T-helper 2 cell treated with Interferon-gamma antibody and Interleukin-4, amounts not matched to agents 5 μg/mL and 100 μg/mL, for 36 hours (primary cell): ENCODE results near the gene YY1.
"Not testable (repeated sequence)": the region's sequence is repeated elsewhere in the genome, so short reads cannot be mapped to it uniquely, and the experiment has no call there.

Experiments
- DNase-seq: peaks from one replicate; pipeline ENCODE4 v3.0.0; 2021; ENCODE audit warnings: low spot score
- H3K27ac Mint-ChIP-seq: one replicate; pipeline ENCODE4 v1.8.0; 2021; ENCODE audit warnings: mild to moderate bottlenecking, mixed read lengths
- H3K27me3 Mint-ChIP-seq: one replicate; pipeline ENCODE4 v1.8.0; 2021; ENCODE audit warnings: low read depth, mixed read lengths
- H3K36me3 Mint-ChIP-seq: one replicate; pipeline ENCODE4 v1.8.0; 2021; ENCODE audit warnings: low read depth, mixed read lengths
- H3K4me1 Mint-ChIP-seq: one replicate; pipeline ENCODE4 v1.8.0; 2021; ENCODE audit warnings: low read depth, mixed read lengths
- H3K4me3 Mint-ChIP-seq: one replicate; pipeline ENCODE4 v1.8.0; 2022; ENCODE audit warnings: mild to moderate bottlenecking, moderate library complexity, mixed read lengths
- H3K9me3 Mint-ChIP-seq: one replicate; pipeline ENCODE4 v1.8.0; 2021; ENCODE audit warnings: mixed read lengths

Gene YY1

DNA sequence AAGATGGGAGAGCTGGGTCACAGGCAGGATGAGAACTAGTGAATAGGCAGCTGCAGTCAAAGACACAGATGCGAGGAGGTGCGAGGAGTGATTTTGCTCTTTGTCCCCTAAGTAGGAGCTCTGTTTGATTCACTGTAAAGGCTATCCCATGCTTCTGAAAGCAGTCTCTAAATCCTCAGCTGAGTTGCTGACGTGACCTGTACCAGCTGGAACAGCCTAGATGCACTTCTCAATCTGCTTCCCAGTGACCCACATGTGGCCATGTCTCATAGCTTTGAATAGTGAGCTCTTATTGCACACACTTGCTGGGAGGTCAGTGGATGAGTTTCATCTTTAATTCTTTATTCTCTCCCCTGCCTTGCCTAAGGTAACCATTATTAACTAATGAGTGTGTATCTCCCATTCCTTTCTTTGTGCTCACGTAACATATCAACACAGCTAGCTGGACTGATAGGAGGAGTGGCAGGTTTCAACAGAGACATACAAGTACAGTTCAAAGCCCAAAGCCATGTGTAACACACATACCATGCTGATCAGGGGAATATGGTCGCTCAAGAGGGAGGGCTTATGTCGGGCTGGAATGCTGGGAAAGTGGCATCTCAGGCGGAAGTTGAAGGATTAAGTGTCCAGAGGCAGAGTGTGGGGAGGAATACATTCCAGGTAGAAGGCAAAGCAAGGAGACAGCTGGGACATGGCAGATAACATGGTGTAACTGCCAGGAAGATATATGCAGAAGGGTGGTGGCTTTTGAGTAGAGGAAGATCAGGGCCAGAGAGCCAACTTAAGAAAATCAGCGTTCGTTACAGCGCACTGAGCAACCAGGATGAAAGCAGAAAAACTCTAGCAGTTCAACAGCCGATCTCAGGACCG, 15.4 kb upstream of the YY1 start:
- Mint-ChIP-seq H3K4me3 (no peak overlapping the region), H3K9me3 (no peaks in the 10 kb centered on the region), H3K27me3 (no peaks in the 10 kb centered on the region), H3K27ac (no peak overlapping the region), H3K4me1 (peaks cover 22% of the 10 kb centered on the region), H3K36me3 (peaks cover 3% of the 10 kb centered on the region)
- no peak for DNase-seq

DNA sequence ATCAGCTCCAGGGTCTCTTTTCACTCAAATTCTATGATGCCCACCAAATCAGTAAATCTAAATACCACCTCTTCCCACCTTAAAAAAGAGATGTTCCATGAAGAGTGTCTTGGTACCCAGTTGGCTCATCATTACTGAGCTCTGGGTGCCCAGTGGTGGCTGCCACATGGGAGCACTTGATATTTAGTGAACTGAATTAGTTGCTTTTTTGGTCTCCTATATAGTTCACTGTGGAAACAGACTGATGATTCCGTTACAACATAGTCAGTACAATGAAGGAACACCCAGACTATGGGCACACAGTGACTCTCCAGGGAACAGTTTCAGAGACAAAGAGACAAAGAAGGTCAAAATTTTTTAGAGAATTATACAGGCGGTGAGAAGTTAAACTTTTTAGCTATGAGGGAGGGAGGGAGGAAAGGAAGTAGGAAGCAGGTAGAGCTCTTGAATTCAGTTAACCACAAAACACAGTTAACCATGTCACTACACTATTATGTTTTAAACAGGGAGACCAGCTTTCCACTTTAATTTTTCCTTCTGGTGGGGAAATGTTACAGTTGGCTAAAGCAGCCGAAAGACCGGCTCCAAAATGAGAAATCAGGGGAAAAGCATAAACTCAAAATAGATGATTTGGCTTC, 14.6 kb upstream of the YY1 start:
- peaks cover 22% of the 10 kb centered on the region for H3K4me1 Mint-ChIP-seq
- no peaks in the 10 kb centered on the region for H3K9me3 Mint-ChIP-seq
- H3K4me3 Mint-ChIP-seq = no peak overlapping the region
- no peak for DNase-seq
- H3K36me3 Mint-ChIP-seq = peaks cover 3% of the 10 kb centered on the region
- no peaks in the 10 kb centered on the region for H3K27me3 Mint-ChIP-seq
- H3K27ac Mint-ChIP-seq = no peak overlapping the region

DNA sequence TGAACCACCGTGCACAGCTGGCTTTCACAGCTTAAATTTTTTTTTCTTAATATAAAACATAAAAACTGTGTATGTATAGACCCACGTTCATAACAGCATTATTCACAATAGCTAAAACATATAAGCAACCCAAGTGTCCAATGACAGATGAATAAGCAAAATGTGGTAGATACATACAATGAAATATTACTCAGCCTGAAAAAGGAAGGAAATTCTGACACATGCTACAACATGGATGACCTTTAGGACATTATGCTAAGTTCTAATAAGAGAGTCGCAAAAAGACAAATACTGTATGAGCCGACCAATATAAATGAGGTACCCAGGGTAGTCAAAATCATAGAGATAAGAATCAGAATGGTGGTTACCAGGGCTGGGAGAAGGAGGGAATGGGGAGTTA, 13.8 kb upstream of the YY1 start:
- no peaks in the 10 kb centered on the region for H3K27me3 Mint-ChIP-seq
- H3K9me3 Mint-ChIP-seq = no peaks in the 10 kb centered on the region
- peak overlapping the region; percentile 51 for H3K27ac Mint-ChIP-seq
- peaks cover 24% of the 10 kb centered on the region for H3K4me1 Mint-ChIP-seq
- no peak for DNase-seq
- H3K36me3 Mint-ChIP-seq = peaks cover 8% of the 10 kb centered on the region
- H3K4me3 Mint-ChIP-seq = no peak overlapping the region

DNA sequence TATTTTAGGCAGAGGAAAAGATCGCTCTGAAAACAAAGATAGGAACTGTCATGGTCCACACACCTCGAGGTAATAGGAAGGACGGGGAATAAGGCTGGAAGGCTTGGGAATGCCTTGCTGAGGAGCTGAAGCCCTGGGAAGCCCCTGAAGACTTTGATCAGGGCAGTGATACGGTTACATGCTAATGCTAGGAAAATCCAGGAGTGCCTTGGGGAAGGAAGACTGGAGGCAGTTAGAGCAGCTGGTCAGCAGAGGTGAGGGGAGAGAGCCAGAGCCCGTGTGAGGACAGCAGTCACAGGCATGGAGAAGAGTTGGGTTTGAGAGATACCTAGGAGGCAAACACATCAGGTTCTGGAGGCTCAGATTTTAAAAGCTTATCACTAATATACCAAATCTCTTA, 8.6 kb upstream of the YY1 start:
- Mint-ChIP-seq H3K27me3 (no peaks in the 10 kb centered on the region), H3K9me3 (no peaks in the 10 kb centered on the region), H3K36me3 (peaks cover 22% of the 10 kb centered on the region), H3K4me1 (peaks cover 19% of the 10 kb centered on the region), H3K4me3 (no peak overlapping the region), H3K27ac (no peak overlapping the region)
- DNase-seq = no peak

DNA sequence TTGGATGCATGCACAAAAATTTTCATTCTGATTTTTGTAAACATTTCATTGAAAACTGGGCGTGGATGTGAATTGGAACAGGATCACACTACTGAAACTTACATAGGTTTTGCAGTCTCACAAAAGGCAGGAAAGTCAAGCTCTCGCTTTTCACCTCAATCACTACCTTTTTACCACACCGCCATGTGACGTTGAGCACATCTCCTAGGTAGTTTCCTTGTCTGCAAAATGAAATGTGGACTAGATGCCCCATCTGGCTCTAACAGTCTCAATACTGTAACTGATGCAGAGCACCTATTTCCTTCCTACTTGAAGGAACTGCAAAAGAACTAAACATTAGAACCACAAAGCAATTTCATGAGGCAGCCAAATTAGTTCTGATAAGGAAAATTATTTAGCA, 4.4 kb upstream of the YY1 start:
- H3K27me3 Mint-ChIP-seq = no peaks in the 10 kb centered on the region
- peaks cover 34% of the 10 kb centered on the region for H3K4me1 Mint-ChIP-seq
- H3K4me3 Mint-ChIP-seq = peak overlapping the region; percentile 24
- H3K36me3 Mint-ChIP-seq = peaks cover 37% of the 10 kb centered on the region
- H3K27ac Mint-ChIP-seq = peak overlapping the region; percentile 63
- H3K9me3 Mint-ChIP-seq = no peaks in the 10 kb centered on the region
- DNase-seq = no peak

DNA sequence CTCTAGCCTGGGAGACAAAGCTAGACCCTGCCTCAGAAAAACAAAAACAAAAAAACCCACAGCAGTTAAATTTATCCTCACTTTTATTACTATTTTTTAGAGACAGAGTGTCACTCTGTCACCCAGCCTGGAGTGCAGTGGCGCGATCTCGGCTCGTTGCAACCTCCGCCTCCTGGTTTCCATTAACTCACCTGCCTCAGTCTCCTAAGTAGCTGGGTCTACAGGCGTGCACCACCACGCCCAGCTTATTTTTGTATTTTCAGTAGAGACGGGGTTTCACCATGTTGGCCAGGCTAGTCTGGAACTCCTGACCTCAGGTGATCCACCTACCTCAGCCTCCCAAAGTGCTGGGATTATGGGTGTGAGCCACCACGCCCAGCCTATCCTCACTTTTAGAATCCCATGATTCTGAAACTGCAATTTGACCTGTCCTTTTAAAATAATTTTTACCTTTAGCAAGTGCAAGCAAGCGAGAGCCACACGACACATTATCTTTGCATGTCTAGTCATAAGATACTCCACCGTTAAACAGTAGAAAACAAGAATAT, 2.6 kb upstream of the YY1 start:
- not testable (repeated sequence) for DNase-seq, H3K27me3 Mint-ChIP-seq, H3K9me3 Mint-ChIP-seq
- Mint-ChIP-seq H3K27ac (peak overlapping the region; percentile 26), H3K4me3 (peak overlapping the region; percentile 98), H3K36me3 (peaks cover 35% of the 10 kb centered on the region), H3K4me1 (peaks cover 37% of the 10 kb centered on the region)

DNA sequence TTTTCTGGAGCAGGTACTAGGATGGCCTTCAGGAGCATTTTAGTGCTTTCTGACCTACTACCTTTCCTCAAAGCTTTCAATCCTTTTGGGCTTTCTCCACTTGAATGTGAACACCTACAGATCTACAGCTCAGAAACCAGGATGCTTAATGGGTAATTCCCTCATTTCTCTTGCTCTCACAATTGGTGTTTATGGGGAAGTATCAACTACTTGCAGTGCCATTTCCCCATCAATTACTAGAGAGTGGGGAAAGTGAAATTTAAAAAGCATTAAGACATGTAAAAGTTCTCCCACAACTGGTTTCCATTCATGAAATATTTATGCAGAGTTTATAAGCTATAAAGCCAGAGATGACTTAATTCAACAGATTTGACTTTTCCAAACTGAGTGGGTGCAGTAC, 2.1 kb upstream of the YY1 start:
- peaks cover 39% of the 10 kb centered on the region for H3K36me3 Mint-ChIP-seq
- DNase-seq = no peak
- H3K27ac Mint-ChIP-seq = peak overlapping the region; percentile 99
- H3K4me3 Mint-ChIP-seq = peak overlapping the region; percentile 98
- H3K9me3 Mint-ChIP-seq = no peaks in the 10 kb centered on the region
- H3K4me1 Mint-ChIP-seq = peaks cover 39% of the 10 kb centered on the region
- no peaks in the 10 kb centered on the region for H3K27me3 Mint-ChIP-seq

DNA sequence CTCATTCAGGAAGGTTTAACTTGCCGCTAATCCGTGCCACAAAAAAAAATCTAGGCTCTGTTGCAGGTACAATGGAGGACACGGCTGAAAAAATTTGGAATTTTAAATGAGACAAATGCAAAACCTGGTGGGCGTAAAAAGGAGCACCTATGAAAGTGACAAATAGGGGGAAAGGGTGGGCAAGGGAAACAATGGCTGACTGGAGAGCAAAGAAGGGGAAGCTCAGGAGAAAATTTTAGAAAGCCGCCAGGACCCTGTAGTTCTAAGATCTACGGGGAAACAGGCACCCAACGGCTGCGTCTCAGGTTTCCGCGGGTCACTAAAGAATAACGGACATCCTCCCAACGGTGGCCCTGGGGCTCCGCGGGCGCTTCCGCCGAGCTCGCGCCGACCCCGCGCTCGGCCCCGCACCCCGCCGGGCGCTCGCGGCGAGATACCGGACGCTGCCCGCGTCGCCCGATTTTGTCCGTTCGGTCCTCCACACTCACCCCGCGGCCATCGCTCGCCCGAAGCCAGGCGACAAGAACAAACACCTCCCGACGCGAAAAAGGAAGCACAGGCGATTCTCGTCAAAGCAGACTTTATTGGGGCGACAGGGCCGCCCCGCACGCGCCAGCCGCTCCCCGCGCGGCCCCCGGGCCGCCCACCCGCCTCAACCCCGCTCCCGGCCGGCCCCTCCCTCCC, 1.1 kb upstream of the YY1 start:
- Mint-ChIP-seq H3K4me1 (peaks cover 45% of the 10 kb centered on the region), H3K27ac (peak overlapping the region; percentile 99), H3K27me3 (no peaks in the 10 kb centered on the region), H3K9me3 (no peaks in the 10 kb centered on the region), H3K36me3 (peaks cover 45% of the 10 kb centered on the region), H3K4me3 (peak overlapping the region; percentile 98)
- DNase-seq = peak; percentile 51

DNA sequence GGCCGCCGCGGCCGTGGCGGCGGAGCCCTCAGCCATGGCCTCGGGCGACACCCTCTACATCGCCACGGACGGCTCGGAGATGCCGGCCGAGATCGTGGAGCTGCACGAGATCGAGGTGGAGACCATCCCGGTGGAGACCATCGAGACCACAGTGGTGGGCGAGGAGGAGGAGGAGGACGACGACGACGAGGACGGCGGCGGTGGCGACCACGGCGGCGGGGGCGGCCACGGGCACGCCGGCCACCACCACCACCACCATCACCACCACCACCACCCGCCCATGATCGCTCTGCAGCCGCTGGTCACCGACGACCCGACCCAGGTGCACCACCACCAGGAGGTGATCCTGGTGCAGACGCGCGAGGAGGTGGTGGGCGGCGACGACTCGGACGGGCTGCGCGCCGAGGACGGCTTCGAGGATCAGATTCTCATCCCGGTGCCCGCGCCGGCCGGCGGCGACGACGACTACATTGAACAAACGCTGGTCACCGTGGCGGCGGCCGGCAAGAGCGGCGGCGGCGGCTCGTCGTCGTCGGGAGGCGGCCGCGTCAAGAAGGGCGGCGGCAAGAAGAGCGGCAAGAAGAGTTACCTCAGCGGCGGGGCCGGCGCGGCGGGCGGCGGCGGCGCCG, 381 bp downstream of the YY1 start:
- Mint-ChIP-seq H3K4me1 (peaks cover 45% of the 10 kb centered on the region), H3K36me3 (peaks cover 49% of the 10 kb centered on the region), H3K27me3 (no peaks in the 10 kb centered on the region), H3K4me3 (peak overlapping the region; percentile 76), H3K9me3 (no peaks in the 10 kb centered on the region), H3K27ac (peak overlapping the region; percentile 83)
- DNase-seq = peak; percentile 27

DNA sequence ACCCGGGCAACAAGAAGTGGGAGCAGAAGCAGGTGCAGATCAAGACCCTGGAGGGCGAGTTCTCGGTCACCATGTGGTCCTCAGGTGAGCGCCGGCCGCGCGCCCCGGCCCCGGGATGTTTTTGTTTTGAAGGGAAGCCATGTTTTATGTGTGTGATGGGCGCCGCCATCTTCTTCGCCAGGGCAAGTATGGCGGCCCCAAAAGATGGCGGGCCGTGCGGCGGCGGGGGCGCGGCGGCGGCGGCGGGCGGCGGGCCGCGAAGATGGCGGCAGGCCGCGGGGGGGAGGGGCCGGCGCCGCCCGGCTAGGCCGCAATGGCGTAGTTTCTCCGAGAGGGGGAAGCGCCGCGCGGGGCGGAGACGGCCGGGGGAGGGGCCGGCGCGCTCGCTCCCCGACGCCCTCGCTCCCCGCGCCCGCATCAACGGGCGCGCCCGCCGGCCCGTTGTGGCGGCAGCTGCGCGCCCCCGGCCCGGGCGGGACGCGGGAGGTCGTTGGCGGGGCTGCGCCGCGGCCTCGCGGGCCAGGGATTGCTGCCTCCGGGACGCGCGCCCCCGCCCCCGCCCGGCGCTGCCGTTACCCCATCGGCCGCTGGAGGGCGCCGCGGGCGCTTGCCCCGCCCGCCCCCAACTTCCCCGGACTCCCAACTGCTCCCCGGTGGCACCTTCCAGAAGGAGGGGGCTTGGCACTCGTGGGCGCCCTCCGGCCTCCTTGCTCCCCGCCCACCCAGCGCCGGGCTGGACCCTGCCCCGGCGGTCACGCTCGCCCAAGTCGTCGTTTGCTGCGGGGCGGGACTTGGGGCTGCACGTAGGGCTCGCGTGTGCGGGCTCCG, 1.1 kb downstream of the YY1 start:
- Mint-ChIP-seq H3K4me1 (peaks cover 38% of the 10 kb centered on the region), H3K9me3 (no peaks in the 10 kb centered on the region), H3K36me3 (peaks cover 44% of the 10 kb centered on the region), H3K27ac (peak overlapping the region; percentile 87), H3K4me3 (peak overlapping the region; percentile 85), H3K27me3 (no peaks in the 10 kb centered on the region)
- peak; percentile 87 for DNase-seq

DNA sequence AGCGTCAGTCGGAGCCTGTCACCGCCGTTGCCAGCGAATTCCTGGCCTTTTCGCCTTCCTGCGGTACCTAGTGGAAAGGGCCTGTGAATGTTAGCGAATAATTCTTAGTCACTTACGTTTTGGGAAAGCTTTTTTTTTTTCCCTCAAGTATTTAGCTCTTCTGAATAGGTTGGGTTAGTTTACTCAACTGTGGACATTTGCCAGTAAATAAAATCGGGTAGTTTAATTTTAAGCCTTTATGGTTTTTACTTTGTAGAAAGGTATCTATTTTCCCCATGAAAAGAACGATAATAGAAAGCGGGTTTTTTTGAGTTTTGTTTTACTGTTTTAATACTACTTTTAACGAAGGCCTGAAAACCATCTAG, 1.7 kb downstream of the YY1 start:
- H3K36me3 Mint-ChIP-seq = peaks cover 42% of the 10 kb centered on the region
- H3K9me3 Mint-ChIP-seq = no peaks in the 10 kb centered on the region
- H3K27me3 Mint-ChIP-seq = no peaks in the 10 kb centered on the region
- peak overlapping the region; percentile 85 for H3K4me3 Mint-ChIP-seq
- no peak for DNase-seq
- peak overlapping the region; percentile 87 for H3K27ac Mint-ChIP-seq
- peaks cover 40% of the 10 kb centered on the region for H3K4me1 Mint-ChIP-seq

DNA sequence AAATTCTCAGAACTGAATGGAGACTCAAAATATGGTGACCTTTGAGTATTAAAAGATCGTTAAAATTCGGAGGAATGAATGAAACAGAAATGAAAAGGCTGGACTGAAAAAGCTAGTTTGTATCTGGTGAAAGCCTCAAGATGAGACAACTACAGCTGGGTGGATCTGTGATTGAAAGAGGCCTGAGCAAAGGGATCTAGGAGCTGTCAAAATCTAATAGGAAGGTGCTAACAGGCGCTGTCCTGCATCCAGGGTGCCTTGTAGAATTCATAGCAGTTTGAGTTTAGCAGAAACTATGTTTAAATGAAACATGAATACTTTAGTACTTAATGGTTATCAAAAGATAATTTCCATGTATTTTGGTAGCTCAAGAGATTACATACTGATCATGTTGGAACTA, 2.3 kb downstream of the YY1 start:
- H3K27me3 Mint-ChIP-seq = no peaks in the 10 kb centered on the region
- H3K36me3 Mint-ChIP-seq = peaks cover 39% of the 10 kb centered on the region
- no peak for DNase-seq
- H3K4me3 Mint-ChIP-seq = peak overlapping the region; percentile 85
- peak overlapping the region; percentile 87 for H3K27ac Mint-ChIP-seq
- H3K9me3 Mint-ChIP-seq = no peaks in the 10 kb centered on the region
- peaks cover 42% of the 10 kb centered on the region for H3K4me1 Mint-ChIP-seq

DNA sequence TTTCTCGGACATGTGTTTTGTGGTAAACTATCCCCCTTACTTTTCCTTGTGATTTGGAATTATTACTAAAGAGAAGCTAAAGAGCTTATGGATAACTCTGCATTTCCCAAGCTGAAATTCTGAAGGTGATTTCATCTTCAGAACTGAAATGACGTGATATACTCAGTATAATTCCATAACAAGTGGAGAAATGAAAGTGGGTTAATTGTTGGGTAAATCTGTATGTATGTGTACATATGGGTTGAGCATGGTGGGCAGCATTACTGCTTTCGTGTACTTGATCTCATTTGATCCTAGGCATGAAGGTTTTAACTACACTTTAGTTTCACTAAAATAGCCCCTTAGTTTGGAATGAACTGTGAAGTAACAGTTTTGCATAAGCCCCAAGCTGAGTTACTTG, 4.1 kb downstream of the YY1 start:
- Mint-ChIP-seq H3K36me3 (peaks cover 29% of the 10 kb centered on the region), H3K4me1 (peaks cover 38% of the 10 kb centered on the region), H3K27ac (no peak overlapping the region), H3K27me3 (no peaks in the 10 kb centered on the region), H3K9me3 (no peaks in the 10 kb centered on the region), H3K4me3 (peak overlapping the region; percentile 68)
- no peak for DNase-seq
